GM18870 (cell line): ENCODE results near the gene ELF1.

ENCODE experiments used
- ATAC-seq: cut with Tn5 transposase; IDR thresholded peaks from one replicate; pipeline ENCODE4 v1.9.1; 2021; ENCODE audit warnings: moderate library complexity; ENCODE audit not compliant: unreplicated experiment

ELF1 gene

DNA sequence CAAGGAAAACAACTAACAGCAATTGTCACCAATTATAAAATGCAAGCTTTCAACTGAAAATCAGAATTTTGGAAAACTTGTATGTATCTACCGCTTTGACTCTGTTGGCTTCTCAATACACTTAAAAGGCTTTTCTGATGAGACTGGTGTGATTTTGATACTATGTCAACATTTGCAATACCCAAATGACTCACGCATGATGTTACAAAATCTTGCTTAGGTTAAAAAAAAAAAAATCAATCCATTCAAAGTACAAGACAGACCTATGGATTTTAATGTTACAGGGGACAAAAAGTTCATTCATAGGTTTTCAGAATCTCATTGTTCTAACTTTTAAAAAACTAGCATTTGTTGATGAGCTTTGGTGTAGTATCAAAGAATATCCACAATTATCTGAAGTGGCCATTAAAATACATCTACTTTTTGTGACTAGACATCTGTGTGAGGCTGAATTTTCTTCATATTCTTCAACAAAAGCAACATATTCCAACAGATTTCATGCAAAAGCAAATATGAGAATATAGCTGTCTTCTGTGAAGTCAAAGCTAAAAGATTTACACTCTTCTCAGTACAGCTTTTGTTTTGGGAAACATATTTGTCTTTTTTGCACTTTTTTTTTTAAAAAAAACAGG is 10.7 kb downstream of the ELF1 start:
- no peak for ATAC-seq

DNA sequence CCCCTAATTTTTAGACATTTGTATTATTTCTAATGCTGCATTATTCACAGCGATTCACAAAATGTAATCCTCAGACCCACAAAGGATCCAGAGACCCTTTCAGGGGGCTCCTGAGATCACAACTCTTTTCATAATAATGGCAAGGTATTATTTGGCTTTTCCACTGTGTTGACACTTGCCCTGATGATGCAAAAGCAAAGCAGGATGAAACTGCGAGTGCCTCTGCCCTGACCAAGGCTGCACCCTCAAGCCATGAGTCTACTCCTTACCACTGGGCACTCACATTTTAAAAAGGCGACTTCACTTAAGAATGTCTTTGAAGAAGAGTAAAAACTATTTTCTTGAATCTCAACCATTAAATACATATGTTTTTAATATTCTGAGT is 11.4 kb downstream of the ELF1 start:
- no peak for ATAC-seq

DNA sequence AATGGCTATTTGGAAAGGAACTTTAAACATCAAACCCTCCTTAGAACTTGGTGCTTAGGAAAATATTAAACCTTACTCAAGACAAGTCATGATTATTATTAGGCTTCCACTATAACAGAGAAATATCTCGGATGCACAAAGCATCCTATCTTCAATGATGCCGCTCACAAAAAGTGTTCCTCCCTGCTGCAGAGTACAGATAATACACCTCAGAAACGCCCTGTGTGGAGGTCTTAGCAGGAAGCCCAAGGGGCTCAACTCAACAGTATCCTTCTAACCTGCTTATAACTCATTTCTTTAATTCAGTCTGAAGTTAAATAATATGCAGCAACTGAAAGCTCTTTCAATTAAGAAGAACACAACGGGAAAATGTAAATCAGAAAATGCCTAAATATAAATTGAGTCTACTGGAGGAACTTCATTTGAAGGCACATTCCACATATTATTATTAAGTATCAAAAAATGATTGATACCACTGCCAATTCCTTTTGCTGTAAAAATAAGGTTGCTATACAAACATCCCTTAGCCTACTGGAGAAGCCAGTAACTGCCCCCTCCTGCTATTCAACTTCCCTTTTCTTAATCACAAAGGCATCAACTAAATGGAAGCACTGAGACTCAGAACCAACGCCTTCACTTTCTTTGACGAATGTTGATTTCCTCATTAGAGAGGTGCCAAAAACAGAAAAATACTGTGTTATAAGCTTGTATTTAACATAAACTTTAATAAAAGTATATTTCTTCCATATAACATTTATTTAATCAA is 12.0 kb downstream of the ELF1 start:
- no peak for ATAC-seq

- no peak for ATAC-seq
Observed at GRCh38 chr13:41006306-41006705, 12.8 kb downstream of the ELF1 start.

DNA sequence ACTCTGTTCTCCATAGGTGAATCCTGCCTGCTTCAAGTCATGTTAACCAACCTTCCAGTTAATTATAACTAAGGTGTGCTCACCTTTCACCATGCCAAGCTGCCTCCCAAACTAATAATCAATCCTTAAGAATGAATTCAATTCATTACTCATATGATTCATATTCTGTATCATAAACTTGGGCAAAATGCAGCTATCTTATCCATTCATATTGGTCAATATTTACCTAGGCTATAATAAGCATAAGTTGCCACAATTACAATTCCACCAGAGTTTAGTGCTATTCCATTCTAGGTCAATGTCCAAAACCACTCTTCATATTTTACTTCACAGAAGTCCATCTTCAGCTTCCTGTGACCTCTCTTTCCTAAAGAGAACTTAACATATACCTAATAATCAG is 13.4 kb downstream of the ELF1 start:
- no peak for ATAC-seq

- ATAC-seq, result peak; percentile 64
Observed at GRCh38 chr13:41004875-41005693, 14.0 kb downstream of the ELF1 start.

DNA sequence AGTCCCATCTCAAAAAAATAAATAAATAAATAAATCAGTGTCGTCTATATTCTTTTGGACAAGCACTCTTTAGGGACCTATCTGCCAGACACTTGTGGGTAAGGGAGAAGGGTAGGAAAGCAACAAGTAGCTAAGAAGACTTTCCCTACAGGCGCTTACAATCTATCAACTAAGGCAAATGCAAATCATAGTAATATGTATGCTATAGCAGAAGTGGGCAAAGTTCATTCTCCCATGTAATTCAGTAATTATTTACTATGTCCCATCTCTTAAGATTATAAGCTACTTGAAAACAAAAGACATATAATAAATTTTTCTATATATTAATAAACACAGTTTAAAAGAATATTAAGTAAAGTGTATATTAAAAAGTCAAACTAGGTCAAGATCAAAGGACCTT is 16.5 kb downstream of the ELF1 start:
- no peak for ATAC-seq

GRCh38 chr13:41001695-41002094 is 17.4 kb downstream of the ELF1 start:
- no peak for ATAC-seq

GRCh38 chr13:40999416-40999815 is 19.7 kb downstream of the ELF1 start:
- ATAC-seq, result no peak

- no peak for ATAC-seq
Observed at GRCh38 chr13:40996426-40997092, 22.6 kb downstream of the ELF1 start.

- ATAC-seq, result no peak
Observed at GRCh38 chr13:40995997-40996396, 23.1 kb downstream of the ELF1 start.

DNA sequence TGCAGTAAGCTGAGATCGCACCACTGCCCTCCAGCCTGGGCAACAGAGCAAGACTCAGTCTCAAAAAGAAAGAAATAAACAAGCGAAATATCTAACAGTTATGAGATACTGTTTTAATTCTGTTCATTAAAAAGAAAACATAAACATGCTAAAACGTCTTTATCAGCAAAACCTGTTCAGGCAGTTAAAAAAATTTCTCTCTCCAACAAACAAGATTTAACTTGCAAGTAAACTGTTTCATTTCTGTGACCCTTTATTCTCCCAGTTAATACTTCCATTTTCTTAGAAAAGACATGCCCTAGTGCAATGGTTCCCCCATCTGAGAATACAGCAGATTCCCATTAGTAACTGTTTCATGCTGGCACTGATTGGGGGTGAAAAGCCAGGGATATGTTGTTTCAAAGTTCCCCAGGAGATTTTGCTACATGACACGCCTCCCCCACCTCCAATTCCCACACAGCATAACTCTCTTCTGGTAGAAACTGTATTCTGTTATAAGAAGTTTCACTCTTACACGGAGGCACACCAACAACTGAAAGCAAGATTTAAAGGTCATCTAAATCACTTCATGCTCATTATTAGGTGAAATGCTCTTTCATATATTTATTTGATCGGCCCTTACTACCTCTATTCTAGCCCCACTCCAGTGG is 24.4 kb downstream of the ELF1 start:
- ATAC-seq, result peak; percentile 82

GRCh38 chr13:40993987-40994386 is 25.1 kb downstream of the ELF1 start:
- ATAC-seq, result no peak

DNA sequence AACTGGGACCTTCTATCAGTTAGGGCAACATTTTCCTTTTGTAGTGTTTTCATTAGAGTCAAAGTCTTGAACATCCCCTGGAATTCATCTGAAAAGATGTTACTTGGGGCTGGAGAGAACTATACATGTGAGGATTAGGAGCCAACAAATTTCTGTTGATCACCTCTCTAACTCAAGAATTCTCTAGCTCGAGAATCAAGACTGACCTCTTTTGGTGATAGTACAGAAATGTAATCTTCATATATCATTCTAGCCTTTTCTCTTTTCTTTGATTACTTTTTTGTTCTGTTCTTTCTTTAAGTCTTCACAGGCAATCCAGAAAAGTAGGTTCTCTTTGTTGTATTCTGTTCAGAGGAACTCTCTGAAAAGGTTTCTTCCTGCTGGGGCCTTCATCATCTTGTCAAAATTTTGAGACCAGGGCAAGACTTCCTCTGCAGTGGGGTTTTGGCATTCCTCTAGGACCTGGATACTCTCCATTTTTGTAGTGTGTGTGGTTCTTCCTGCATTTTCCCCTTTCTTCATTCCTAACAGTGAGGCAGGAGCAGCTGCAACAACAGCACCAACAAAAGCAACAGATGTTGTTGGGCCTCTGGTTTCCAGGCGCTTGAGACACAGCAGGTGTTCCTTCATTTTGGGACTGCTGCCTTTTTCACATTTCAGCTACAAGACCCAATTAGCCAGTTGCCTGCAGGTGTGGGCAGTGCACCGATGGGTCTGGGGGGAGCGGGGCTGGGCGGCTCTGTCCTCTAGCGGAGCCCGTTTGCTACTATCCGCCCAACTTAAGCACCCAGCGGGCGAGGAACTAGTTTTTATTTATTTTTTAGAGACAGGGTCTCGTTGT is 26.2 kb downstream of the ELF1 start:
- ATAC-seq, result no peak

DNA sequence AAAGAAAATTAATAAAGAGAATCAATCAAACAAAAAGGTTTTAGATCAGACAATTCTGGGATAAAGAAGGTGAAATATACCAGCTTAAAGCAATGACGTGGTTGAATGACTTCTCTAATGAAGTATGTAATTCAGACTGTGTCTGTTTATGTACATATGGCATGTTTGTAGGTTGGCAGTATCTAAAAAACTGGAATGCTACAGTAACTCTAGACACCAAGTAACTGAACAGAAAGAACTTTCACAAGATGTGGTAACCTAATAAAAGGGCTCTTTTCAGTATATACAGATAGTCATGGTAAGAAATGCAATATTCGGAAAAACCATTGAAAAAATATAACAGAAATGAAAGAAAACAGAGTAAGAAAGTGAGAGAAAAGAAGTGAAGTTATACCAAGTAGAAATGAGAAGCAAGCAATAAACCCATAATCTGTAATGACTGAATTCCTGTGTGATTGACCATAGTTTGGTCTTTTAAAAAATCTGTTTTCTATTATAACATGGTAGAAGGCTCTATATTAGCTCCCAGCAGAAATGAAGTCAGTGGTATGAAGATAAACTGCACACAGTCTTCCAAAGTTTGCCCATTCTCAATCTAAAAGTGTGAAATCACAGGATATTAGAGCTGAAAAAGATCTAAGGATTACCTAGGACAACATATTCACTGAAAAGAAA is 31.4 kb downstream of the ELF1 start:
- ATAC-seq, result no peak

GRCh38 chr13:40986101-40986856 is 32.8 kb downstream of the ELF1 start:
- no peak for ATAC-seq

DNA sequence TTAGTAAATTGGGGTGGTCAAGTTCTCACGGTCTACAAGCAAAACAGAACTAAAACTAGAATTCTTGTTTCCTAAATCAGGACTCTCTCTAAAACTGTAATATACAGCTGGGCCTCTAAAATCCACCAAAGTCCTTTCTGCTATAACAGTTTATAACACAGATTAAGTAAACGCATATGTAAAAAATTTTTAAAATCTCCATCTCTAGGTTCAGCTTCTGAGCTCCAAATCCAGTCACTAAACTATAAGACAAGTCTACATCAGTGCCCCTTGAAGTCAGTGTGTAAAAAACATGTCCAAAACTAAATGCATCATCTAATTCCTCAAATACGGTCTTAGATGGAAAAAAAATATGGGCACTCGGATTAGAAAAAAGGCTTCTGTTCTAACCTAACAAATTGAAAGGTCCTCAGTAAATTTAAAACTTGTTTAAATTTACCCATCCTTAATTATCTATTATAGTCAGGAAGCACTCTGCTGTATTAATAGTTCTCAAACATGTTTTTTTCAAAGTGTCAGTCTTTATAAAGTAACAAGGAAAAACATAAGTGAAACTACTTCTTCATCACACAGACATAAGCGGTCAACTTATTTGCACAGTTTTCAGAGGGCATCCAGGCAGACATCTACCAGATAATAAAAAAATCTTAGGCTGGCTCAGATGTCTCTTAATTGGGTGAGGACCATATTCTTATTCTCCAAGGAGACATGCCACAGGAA is 33.6 kb downstream of the ELF1 start:
- ATAC-seq, result no peak
